SU-DHL-6 (cell line): ENCODE data around the gene ZP2.

ENCODE experiments used
- H2AFZ ChIP-seq: fragments of 200-600 bp; sonication (generic); 2 replicates; pipeline ENCODE4 v1.6.1; 2014; ENCODE audit warnings: low read depth, mild to moderate bottlenecking, moderate library complexity, mixed read lengths, antibody characterized with exemption, low read length; ENCODE audit not compliant: severe bottlenecking
- H3F3A ChIP-seq: fragments of 200-600 bp; shearing (Covaris generic); 2 replicates; pipeline ENCODE4 v1.6.0; 2016; ENCODE audit warnings: antibody characterized with exemption, mild to moderate bottlenecking; ENCODE audit not compliant: insufficient read depth
- H3K27ac ChIP-seq: fragments of 200-600 bp; sonication (generic); 2 replicates; pipeline ENCODE4 v1.5.1; 2016; ENCODE audit warnings: low read depth, mild to moderate bottlenecking, low read length, moderate library complexity, mixed read lengths
- H3K27me3 ChIP-seq: fragments of 200-600 bp; sonication (generic), shearing (Covaris generic); 2 replicates; pipeline ENCODE4 v1.6.0; 2014; ENCODE audit warnings: mild to moderate bottlenecking, low read length
- H3K36me3 ChIP-seq: fragments of 200-600 bp; sonication (generic); 2 replicates; pipeline ENCODE4 v1.6.1; 2014; ENCODE audit warnings: mild to moderate bottlenecking, low read length, mixed read lengths
- H3K4me2 ChIP-seq: fragments of 300-600, 200-600 bp; shearing (Covaris generic), sonication (generic); 2 replicates; pipeline ENCODE4 v1.6.0; 2014; ENCODE audit warnings: low read length, low read depth, mild to moderate bottlenecking; ENCODE audit not compliant: poor library complexity, severe bottlenecking
- H3K4me3 ChIP-seq: fragments of 200-600 bp; sonication (generic); 2 replicates; pipeline ENCODE4 v1.5.1; 2014; ENCODE audit warnings: antibody characterized with exemption, low read length, mild to moderate bottlenecking, mixed read lengths; ENCODE audit not compliant: insufficient read depth, poor library complexity, severe bottlenecking
- H3K79me2 ChIP-seq: fragments of 200-600 bp; sonication (generic); 2 replicates; pipeline ENCODE4 v1.6.1; 2014; ENCODE audit warnings: mild to moderate bottlenecking, low read length, moderate library complexity; ENCODE audit not compliant: insufficient read depth
- H3K9ac ChIP-seq: fragments of 200-600 bp; sonication (generic); 2 replicates; pipeline ENCODE4 v1.7.0; 2014; ENCODE audit warnings: mild to moderate bottlenecking, low read length
- H3K9me2 ChIP-seq: fragments of 200-600 bp; sonication (generic); replicated peaks from 2 replicates; pipeline ENCODE4 v1.6.1; 2014; ENCODE audit warnings: low read length; ENCODE audit not compliant: insufficient read depth
- H3K9me3 ChIP-seq: fragments of 200-600 bp; sonication (generic); 2 replicates; pipeline ENCODE4 v1.6.1; 2014; ENCODE audit warnings: low read length, mixed read lengths; ENCODE audit not compliant: insufficient read depth
- H4K20me1 ChIP-seq: fragments of 200-600 bp; sonication (generic); 2 replicates; pipeline ENCODE4 v1.6.1; 2014; ENCODE audit warnings: low read depth, mild to moderate bottlenecking, antibody characterized with exemption, low read length, moderate library complexity, mixed read lengths
- EZH2phosphoT487 ChIP-seq: fragments of 200-600 bp; sonication (generic), shearing (Covaris generic); conservative IDR thresholded peaks from 2 replicates; pipeline ENCODE4 v1.6.1; 2018; ENCODE audit warnings: mild to moderate bottlenecking, antibody characterized with exemption, low read length, moderate library complexity, mixed read lengths
- TF ChIP-seq, protein P1 (sequence below): fragments of 200-600 bp; sonication (generic); IDR thresholded peaks from one replicate; pipeline ENCODE4 v1.5.1; 2017; ENCODE audit warnings: antibody characterized with exemption, mild to moderate bottlenecking, low read length, moderate library complexity; ENCODE audit not compliant: insufficient read depth, poor library complexity, severe bottlenecking

ZP2 gene

DNA sequence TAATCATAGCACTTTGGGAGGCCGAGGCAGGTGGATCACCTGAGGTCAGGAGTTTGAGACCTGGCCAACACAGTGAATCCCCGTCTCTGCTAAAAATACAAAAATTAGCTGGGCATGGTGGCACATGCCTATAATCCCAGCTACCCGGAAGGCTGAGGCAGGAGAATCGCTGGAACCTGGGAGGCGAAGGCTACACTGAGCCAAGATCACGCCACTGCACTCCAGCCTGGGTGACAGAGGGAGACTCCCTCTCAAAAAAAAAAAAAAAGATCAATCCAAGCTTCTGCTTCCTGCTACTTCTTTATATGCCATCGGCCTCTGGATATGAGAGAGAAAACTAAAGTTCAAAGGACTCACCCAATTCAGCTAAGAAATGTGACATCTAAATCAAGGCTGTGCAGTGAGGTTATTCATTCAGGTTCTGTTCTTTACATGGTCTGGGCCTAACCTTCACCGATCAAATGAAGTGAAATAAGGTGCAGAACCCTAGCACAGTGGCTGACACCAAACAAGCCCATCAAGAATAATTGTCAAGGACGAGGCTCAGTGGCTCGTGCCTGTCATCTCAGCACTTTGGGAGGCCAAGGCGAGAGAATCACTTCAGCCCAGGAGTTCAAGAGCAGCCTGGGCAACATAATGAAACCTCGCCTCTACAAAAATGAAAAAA, 25.6 kb downstream of the ZP2 start:
- no peak overlapping the region for H2AFZ ChIP-seq
- no peaks in the 10 kb centered on the region for H3K27me3 ChIP-seq
- H3F3A ChIP-seq, result no peaks in the 10 kb centered on the region
- H3K9me3 ChIP-seq, result no peaks in the 10 kb centered on the region
- H3K36me3 ChIP-seq, result no peaks in the 10 kb centered on the region
- H3K9me2 ChIP-seq, result no peaks in the 10 kb centered on the region
- H3K27ac ChIP-seq, result no peak overlapping the region
- no peak for TF ChIP-seq EZH2phosphoT487
- TF ChIP-seq, protein P1, sequence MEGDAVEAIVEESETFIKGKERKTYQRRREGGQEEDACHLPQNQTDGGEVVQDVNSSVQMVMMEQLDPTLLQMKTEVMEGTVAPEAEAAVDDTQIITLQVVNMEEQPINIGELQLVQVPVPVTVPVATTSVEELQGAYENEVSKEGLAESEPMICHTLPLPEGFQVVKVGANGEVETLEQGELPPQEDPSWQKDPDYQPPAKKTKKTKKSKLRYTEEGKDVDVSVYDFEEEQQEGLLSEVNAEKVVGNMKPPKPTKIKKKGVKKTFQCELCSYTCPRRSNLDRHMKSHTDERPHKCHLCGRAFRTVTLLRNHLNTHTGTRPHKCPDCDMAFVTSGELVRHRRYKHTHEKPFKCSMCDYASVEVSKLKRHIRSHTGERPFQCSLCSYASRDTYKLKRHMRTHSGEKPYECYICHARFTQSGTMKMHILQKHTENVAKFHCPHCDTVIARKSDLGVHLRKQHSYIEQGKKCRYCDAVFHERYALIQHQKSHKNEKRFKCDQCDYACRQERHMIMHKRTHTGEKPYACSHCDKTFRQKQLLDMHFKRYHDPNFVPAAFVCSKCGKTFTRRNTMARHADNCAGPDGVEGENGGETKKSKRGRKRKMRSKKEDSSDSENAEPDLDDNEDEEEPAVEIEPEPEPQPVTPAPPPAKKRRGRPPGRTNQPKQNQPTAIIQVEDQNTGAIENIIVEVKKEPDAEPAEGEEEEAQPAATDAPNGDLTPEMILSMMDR, result no peak
- H3K4me3 ChIP-seq, result no peak overlapping the region
- no peaks in the 10 kb centered on the region for H4K20me1 ChIP-seq
- no peak overlapping the region for H3K9ac ChIP-seq
- H3K4me2 ChIP-seq, result no peak overlapping the region
- H3K79me2 ChIP-seq, result no peaks in the 10 kb centered on the region

DNA sequence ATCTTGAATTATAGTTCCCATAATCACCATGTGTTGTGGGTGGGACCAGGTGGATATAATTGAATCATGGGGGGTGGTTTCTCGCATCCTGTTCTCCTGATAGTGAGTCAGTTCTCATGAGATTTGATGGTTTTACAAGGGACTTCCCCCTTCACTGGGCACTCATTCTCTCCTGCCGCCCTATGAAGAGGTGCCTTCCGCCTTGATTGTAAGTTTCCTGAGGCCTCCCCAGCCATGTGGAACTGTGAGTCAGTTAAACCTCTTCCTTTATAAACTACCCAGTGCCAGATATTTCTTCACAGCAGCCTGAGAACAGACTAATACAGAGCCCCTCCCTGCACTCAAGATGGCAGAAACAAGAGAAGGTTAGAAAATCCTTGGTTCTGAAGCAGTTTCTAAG, 26.5 kb downstream of the ZP2 start:
- H3K9me3 ChIP-seq, result no peaks in the 10 kb centered on the region
- no peaks in the 10 kb centered on the region for H4K20me1 ChIP-seq
- H3K36me3 ChIP-seq, result 0 out of 2 replicates have a peak, but pooled peaks cover 3% of the 10 kb centered on the region
- H3K4me2 ChIP-seq, result no peak overlapping the region
- H2AFZ ChIP-seq, result no peak overlapping the region
- H3K4me3 ChIP-seq, result no peak overlapping the region
- TF ChIP-seq EZH2phosphoT487, result no peak
- TF ChIP-seq, protein P1, result no peak
- no peaks in the 10 kb centered on the region for H3K9me2 ChIP-seq
- no peaks in the 10 kb centered on the region for H3K79me2 ChIP-seq
- H3F3A ChIP-seq, result no peaks in the 10 kb centered on the region
- no peak overlapping the region for H3K27ac ChIP-seq
- H3K27me3 ChIP-seq, result no peaks in the 10 kb centered on the region
- no peak overlapping the region for H3K9ac ChIP-seq

DNA sequence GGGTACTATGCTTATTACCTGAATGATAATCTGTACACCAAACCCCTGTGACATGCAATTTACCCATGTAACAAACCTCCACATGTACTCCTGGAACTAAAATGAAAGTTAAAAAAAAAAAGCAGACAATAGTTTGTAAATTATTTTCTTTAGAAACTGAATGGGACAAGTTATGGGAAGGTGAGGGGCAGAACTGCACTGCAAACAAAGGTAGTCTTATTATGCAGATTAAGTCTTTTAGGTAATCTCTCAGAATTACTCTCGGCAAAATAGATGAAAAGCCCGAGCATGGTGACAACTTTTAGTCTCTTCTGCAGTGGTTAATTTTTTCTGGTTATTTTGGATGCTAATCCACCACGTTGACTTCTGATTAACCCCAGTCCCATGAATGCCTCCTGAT, 27.4 kb downstream of the ZP2 start:
- Histone ChIP-seq H3K4me3 (no peak overlapping the region), H3K4me2 (no peak overlapping the region), H3K27me3 (no peaks in the 10 kb centered on the region), H3K79me2 (no peaks in the 10 kb centered on the region), H3K9ac (no peak overlapping the region), H3K36me3 (peaks cover 3% of the 10 kb centered on the region; the same call in 1 of the 2 replicates), H3K27ac (no peak overlapping the region), H3K9me2 (no peaks in the 10 kb centered on the region), H4K20me1 (no peaks in the 10 kb centered on the region), H3F3A (no peaks in the 10 kb centered on the region), H3K9me3 (no peaks in the 10 kb centered on the region), H2AFZ (no peak overlapping the region)
- TF ChIP-seq, protein P1, result no peak
